K562 (cell line): ENCODE data around the gene PPP1R3G. TPM values are rescaled to one million over a fixed set of nuclear protein-coding genes. Genes with fewer than 3 reads are reported as not detected.

Source experiments
- ATAC-seq: fragments of 200-7000 bp; cut with Tn5 transposase; 3 replicates; pipeline ENCODE4 v1.9.1; 2020; ENCODE audit warnings: moderate library complexity
- BruUV-seq: library from RNA; stranded (reverse); fragments of 400-500 nt; replicated peaks from 2 replicates; lab custom pipeline; 2021; lab: Mats Ljungman, UMichigan
- CTCF ChIA-PET: fragments of 300-600 bp; formaldehyde crosslinking; extraction: SDS; loops from one replicate; lab custom pipeline; 2021; ENCODE audit warnings: low intra/inter-chr PET ratio; lab: Yijun Ruan, JAX
- POLR2A ChIA-PET: fragments of 300-600, 350-650 bp; sonication (Branson Sonifier 250); formaldehyde crosslinking; extraction: SDS; loops from one replicate; lab custom pipeline; 2021; ENCODE audit warnings: antibody characterized with exemption, inconsistent platforms; lab: Yijun Ruan, JAX
- DNase-seq, 4 experiments: peaks; one replicate each; pipeline versions ENCODE4 v3.0.0 to v3.0.0-alpha.2; 2011 to 2018; ENCODE audit warnings: low spot score in 3 of 4, mixed read lengths in 3 of 4; ENCODE audit errors: extremely low read depth in 1 of 4
- FAIRE-seq: peaks from 2 replicates; lab custom pipeline; 2011; peaks lifted over from hg19 to GRCh38; lab: Jason Lieb, UNC
- H2AFZ ChIP-seq: 2 replicates; pipeline ENCODE4 v1.6.0; 2011; ENCODE audit warnings: low read depth, low read length, control low read depth, inconsistent platforms
- H3K27ac ChIP-seq: fragments of 200-600 bp; 3 replicates; pipeline ENCODE4 v1.8.0; 2011; ENCODE audit warnings: low read depth, mild to moderate bottlenecking, control low read depth, inconsistent platforms, low read length, moderate library complexity, mixed read lengths; ENCODE audit errors: extremely low read depth
- H3K27me3 ChIP-seq, 2 experiments: fragments of 300-600 bp in 1 of 2; 2 replicates in 1 of 2; 3 replicates in 1 of 2; pipeline versions ENCODE4 v1.6.0 to v1.8.0; 2011; ENCODE audit warnings: inconsistent platforms in 2 of 2, low read length in 2 of 2, mild to moderate bottlenecking in 1 of 2, mixed read lengths in 1 of 2, moderate library complexity in 1 of 2; ENCODE audit not compliant: control insufficient read depth in 2 of 2, insufficient read depth in 2 of 2
- H3K36me3 ChIP-seq: fragments of 300-600 bp; 3 replicates; pipeline ENCODE4 v1.8.0; 2011; ENCODE audit warnings: mild to moderate bottlenecking, low read length, inconsistent platforms; ENCODE audit not compliant: control insufficient read depth, insufficient read depth
- H3K4me1 ChIP-seq, 2 experiments: fragments of 200-600 bp in 1 of 2; replicated peaks in 1 of 2; 2 replicates in 1 of 2; 3 replicates in 1 of 2; pipeline versions ENCODE4 v1.5.1 to v1.8.0; 2011; ENCODE audit warnings: inconsistent platforms in 2 of 2, low read length in 2 of 2, mild to moderate bottlenecking in 1 of 2, mixed read lengths in 1 of 2, moderate library complexity in 1 of 2; ENCODE audit not compliant: control insufficient read depth in 2 of 2, insufficient read depth in 2 of 2
- H3K4me2 ChIP-seq: 2 replicates; pipeline ENCODE4 v1.6.1; 2011; ENCODE audit warnings: low read length, control low read depth, inconsistent platforms, mixed read lengths; ENCODE audit not compliant: insufficient read depth
- H3K4me3 ChIP-seq: fragments of 200-600 bp; sonication (generic), shearing (Covaris generic); 2 replicates; pipeline ENCODE4 v1.5.1; 2016; ENCODE audit warnings: control low read depth, inconsistent platforms
- H3K79me2 ChIP-seq: fragments of 200-600 bp; 3 replicates; pipeline ENCODE4 v1.8.0; 2011; ENCODE audit warnings: low read length, inconsistent platforms; ENCODE audit not compliant: control insufficient read depth, insufficient read depth
- H3K9ac ChIP-seq, 2 experiments: 2 replicates each; pipeline versions ENCODE4 v1.6.0 to v1.6.1; 2011; ENCODE audit warnings: low read depth in 2 of 2, low read length in 2 of 2, control low read depth in 1 of 2, inconsistent platforms in 1 of 2, mild to moderate bottlenecking in 1 of 2, mixed read lengths in 1 of 2; ENCODE audit not compliant: insufficient read depth in 1 of 2
- H3K9me1 ChIP-seq: one replicate; pipeline ENCODE4 v1.6.0; 2011; ENCODE audit warnings: inconsistent platforms, mild to moderate bottlenecking, low read length, moderate library complexity; ENCODE audit not compliant: control insufficient read depth, insufficient read depth
- H3K9me3 ChIP-seq: replicated peaks from 2 replicates; pipeline ENCODE4 v1.5.1; 2011; ENCODE audit warnings: low read depth, low read length, inconsistent platforms; ENCODE audit not compliant: control insufficient read depth, insufficient read depth
- H4K20me1 ChIP-seq: replicated peaks from 2 replicates; pipeline ENCODE4 v1.6.1; 2011; ENCODE audit warnings: low read length, inconsistent platforms, mixed read lengths; ENCODE audit not compliant: control insufficient read depth, insufficient read depth
- ATF7 ChIP-seq: fragments of 450-650 bp; IDR thresholded peaks from 2 replicates; pipeline ENCODE4 v1.7.1; 2014; ENCODE audit warnings: mild to moderate bottlenecking, moderate library complexity
- ETV6 ChIP-seq, 3 experiments: fragments of 150-350 bp in 1 of 3; sonication (generic) in 1 of 3; formaldehyde crosslinking in 1 of 3; IDR thresholded peaks; 2 replicates each; pipeline versions ENCODE4 v1.6.1 to v1.8.0; 2014 to 2022; ENCODE audit warnings: borderline replicate concordance in 2 of 3, low read depth in 2 of 3, antibody characterized with exemption in 1 of 3, low read length in 1 of 3, mild to moderate bottlenecking in 1 of 3, missing genetic modification reagents in 1 of 3
- IRF2 ChIP-seq: sonication (generic); formaldehyde crosslinking; IDR thresholded peaks from 2 replicates; pipeline ENCODE4 v1.8.1; 2022; ENCODE audit warnings: mild to moderate bottlenecking, missing genetic modification reagents
- MAX ChIP-seq: sonication (generic); formaldehyde crosslinking; IDR thresholded peaks from 2 replicates; pipeline ENCODE4 v1.9.0; 2022; ENCODE audit warnings: mild to moderate bottlenecking, missing genetic modification reagents
- NUFIP1 ChIP-seq: fragments of 450-650 bp; IDR thresholded peaks from 2 replicates; pipeline ENCODE4 v1.6.1; 2018; ENCODE audit not compliant: partially characterized antibody
- SMARCC2 ChIP-seq: fragments of 450-650 bp; IDR thresholded peaks from 2 replicates; pipeline ENCODE4 v1.6.1; 2017; ENCODE audit warnings: antibody characterized with exemption, moderate library complexity, mild to moderate bottlenecking, low read depth
- TBP ChIP-seq: optimal IDR thresholded peaks from 2 replicates; pipeline ENCODE3; 2011; ENCODE audit warnings: low read depth, low read length, improper control_type of control experiment
- ZNF124 ChIP-seq: sonication (generic); formaldehyde crosslinking; IDR thresholded peaks from 2 replicates; pipeline ENCODE4 v1.8.1; 2022; ENCODE audit warnings: missing genetic modification reagents
- ZNF445 ChIP-seq: fragments of 250-450 bp; sonication (Bioruptor Pico); IDR thresholded peaks from 2 replicates; pipeline ENCODE4 v1.4.0; 2020; ENCODE audit warnings: low read depth, mild to moderate bottlenecking, moderate library complexity
- WGBS: fragments of 100-300 bp; shearing (Covaris generic); methylation state at CpG from one replicate; pipeline ENCODE4 v1.1.6; 2016; ENCODE audit warnings: low coverage, mixed read lengths; ENCODE audit not compliant: insufficient coverage; ENCODE audit errors: missing lambda C conversion rate; 5-methylcytosine and 5-hydroxymethylcytosine counted together
- in situ Hi-C: fragments of 300-500 bp; cut with MboI; formaldehyde crosslinking; loops from 4 replicates; pipeline ENCODE4 v1.15.0; 2018; ENCODE audit warnings: inconsistent platforms, mixed read lengths
- intact Hi-C: fragments of 100-400 bp; cut with micrococcal nuclease; formaldehyde crosslinking; loops from 2 replicates; pipeline ENCODE4 v1.14.2; 2022
- polyA plus RNA-seq, 8 experiments: library from polyadenylated mRNA; depleted of rRNA in 4 of 8; stranded (reverse) in 5 of 8; unstranded in 3 of 8; fragments of >200 nt; fragmentation: Nextera tagmentation in 2 of 8; fragmentation: Illumina TruSeq in 1 of 8; extraction: Ambion mirVana in 2 of 8; extraction: Trizol in 1 of 8; gene quantifications; 2 replicates each; pipeline versions ENCODE4 v1.2.1 to v1.2.3, GENCODE V29; 2011 to 2014; ENCODE audit warnings: inconsistent platforms in 1 of 8, missing spikeins in 1 of 8
- total RNA-seq, 7 experiments: library from RNA; depleted of rRNA in 6 of 7; stranded (reverse); fragments of >200 nt in 6 of 7; fragmentation: Illumina TruSeq in 2 of 7; extraction: Trizol in 2 of 7; gene quantifications; 2 replicates each; pipeline versions ENCODE4 v1.2.1 to v1.2.3, GENCODE V29; 2011 to 2021; ENCODE audit warnings: low replicate concordance in 1 of 7

PPP1R3G gene
- total and polyA plus RNA-seq, 9 of the 15 experiments (the other 6 are each of a cell fraction or from before 2014, with no cell fraction given), result 0.01 to 0.13 (median 0.01) TPM; not detected in 4

DNA sequence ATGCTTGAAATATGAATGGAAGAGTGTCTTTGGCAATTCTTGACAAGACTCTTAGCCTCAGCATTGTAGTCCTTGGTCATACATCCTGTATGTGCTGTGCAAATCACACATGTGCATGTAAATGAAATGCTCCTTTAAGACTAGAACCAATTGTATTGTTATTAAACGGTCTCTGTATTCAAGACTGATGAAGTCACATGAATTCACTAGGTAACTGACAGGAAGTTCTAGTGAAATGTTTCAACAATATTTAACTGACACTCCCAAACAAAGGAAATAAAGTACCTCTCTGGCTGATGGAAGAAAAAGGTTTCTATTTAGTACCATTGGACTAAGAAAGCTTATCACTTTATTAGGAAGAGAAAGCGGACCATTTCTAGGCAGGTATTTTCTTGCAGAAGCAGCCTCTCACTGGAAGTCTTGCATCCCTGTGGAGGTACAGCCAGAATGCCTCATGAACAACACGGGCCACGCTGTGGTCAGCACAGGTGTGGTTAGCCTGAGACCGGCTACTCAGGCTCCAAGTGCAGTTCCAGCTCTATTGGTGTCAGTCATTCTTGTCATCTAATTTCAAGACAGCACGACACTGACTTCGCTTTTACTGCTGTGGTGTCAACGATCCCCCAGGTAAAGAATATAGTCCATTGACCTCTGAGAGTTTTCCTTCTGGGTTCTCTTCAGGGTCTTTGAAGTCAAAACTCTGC is 17.3 kb downstream of the PPP1R3G start:
- Histone ChIP-seq H3K4me3 (no peak overlapping the region), H3K9me3 (no peaks in the 10 kb centered on the region), H3K27me3 (no peaks in the 10 kb centered on the region), H3K4me1 (no peaks in the 10 kb centered on the region; a peak in 1 of 5 replicates), H3K79me2 (no peaks in the 10 kb centered on the region), H4K20me1 (no peaks in the 10 kb centered on the region), H3K27ac (no peak overlapping the region), H3K36me3 (no peaks in the 10 kb centered on the region), H3K9ac (no peak overlapping the region), H3K4me2 (no peak overlapping the region), H3K9me1 (no peaks in the 10 kb centered on the region), H2AFZ (no peak overlapping the region)
- in situ Hi-C loops (no loop called here), intact Hi-C loops (no loop called here)
- TF ChIP-seq ETV6 (IDR thresholded peaks at IDR 0.05; ENCODE audit: borderline replicate concordance in 1 of 2, low read depth in 2 of 2, low read length in 1 of 2) (no peak), ETV6 (CRISPR knock-in tag; IDR thresholded peaks at IDR 0.05; ENCODE audit: borderline replicate concordance) (no peak), ZNF124 (CRISPR knock-in tag) (no peak), ATF7 (no peak), NUFIP1 (no peak), MAX (CRISPR knock-in tag) (no peak), IRF2 (no peak), SMARCC2 (no peak), ZNF445 (no peak), TBP (no peak)
- ChIA-PET CTCF (interaction anchor here (0.6 kb wide), 1 partner anchor 1658 kb away, joined by 3 read pairs; no protein-coding TSS in a partner anchor), POLR2A (interaction anchor here (0.7 to 1.0 kb wide), 2 partner anchors 10 to 240 kb away, joined by 3 to 5 read pairs; no protein-coding TSS in a partner anchor)
- DNase-seq (no peak), ATAC-seq (no peak), FAIRE-seq (no peak)
- 53% methylated on average over 8 of the region's 8 CpGs for WGBS
- no TSS peak for BruUV-seq
